HepG2 (cell line): ENCODE data around the gene HOXD1. TPM values are rescaled to one million over a fixed set of nuclear protein-coding genes. Genes with fewer than 3 reads are reported as not detected.

Source experiments
- ATAC-seq: fragments of 200-7000 bp; cut with Tn5 transposase; 3 replicates; pipeline ENCODE4 v1.9.1; 2020; ENCODE audit warnings: mild to moderate bottlenecking, moderate library complexity
- BruUV-seq: library from RNA; stranded (reverse); fragments of 400-500 nt; replicated peaks from 2 replicates; lab custom pipeline; 2021; lab: Mats Ljungman, UMichigan
- CTCF ChIA-PET: fragments of 300-600 bp; formaldehyde crosslinking; extraction: SDS; loops from one replicate; lab custom pipeline; 2021; ENCODE audit warnings: low total read pairs, inconsistent platforms, low intra/inter-chr PET ratio; lab: Yijun Ruan, JAX
- POLR2A ChIA-PET: fragments of 350-600 bp; sonication (Branson Sonifier 250); formaldehyde crosslinking; loops from one replicate; lab custom pipeline; 2020; ENCODE audit warnings: antibody characterized with exemption, inconsistent platforms; lab: Yijun Ruan, JAX
- DNase-seq: peaks from one replicate; pipeline ENCODE4 v3.0.0-alpha.2; 2015; ENCODE audit warnings: low spot score
- FAIRE-seq: peaks from 3 replicates; lab custom pipeline; 2011; peaks lifted over from hg19 to GRCh38; lab: Jason Lieb, UNC
- H2AFZ ChIP-seq: one replicate; pipeline ENCODE4 v1.6.1; 2011; ENCODE audit warnings: low read length, inconsistent platforms
- H3K27ac ChIP-seq: fragments of 300-600 bp; 3 replicates; pipeline ENCODE4 v1.8.0; 2011; ENCODE audit warnings: mixed run types, mild to moderate bottlenecking, mixed read lengths, low read length, inconsistent platforms; ENCODE audit not compliant: insufficient read depth; ENCODE audit errors: extremely low read length
- H3K27me3 ChIP-seq, 2 experiments: fragments of 200-600 bp in 1 of 2; 2 replicates in 1 of 2; 3 replicates in 1 of 2; pipeline versions ENCODE4 v1.6.0 to v1.8.0; 2011; ENCODE audit warnings: low read length in 2 of 2, mild to moderate bottlenecking in 2 of 2, moderate library complexity in 2 of 2, inconsistent platforms in 1 of 2; ENCODE audit not compliant: insufficient read depth in 2 of 2, control insufficient read depth in 1 of 2
- H3K36me3 ChIP-seq, 2 experiments: fragments of 200-600 bp in 1 of 2; replicated peaks in 1 of 2; 2 replicates in 1 of 2; 3 replicates in 1 of 2; pipeline versions ENCODE4 v1.5.1 to v1.8.0; 2011; ENCODE audit warnings: low read length in 2 of 2, inconsistent platforms in 1 of 2; ENCODE audit not compliant: insufficient read depth in 2 of 2, control insufficient read depth in 1 of 2
- H3K4me1 ChIP-seq: 2 replicates; pipeline ENCODE4 v1.5.1; 2012; ENCODE audit warnings: low read length, inconsistent platforms; ENCODE audit not compliant: insufficient read depth
- H3K4me2 ChIP-seq: 2 replicates; pipeline ENCODE4 v1.6.0; 2011; ENCODE audit warnings: low read depth, low read length, inconsistent platforms
- H3K4me3 ChIP-seq, 3 experiments: fragments of 200-600 bp in 1 of 3; sonication (generic), shearing (Covaris generic) in 1 of 3; replicated peaks in 1 of 3; 2 replicates each; pipeline ENCODE4 v1.5.1; 2011 to 2016; ENCODE audit warnings: low read length in 3 of 3, inconsistent platforms in 2 of 3, low read depth in 2 of 3, mild to moderate bottlenecking in 2 of 3, control low read depth in 1 of 3, mixed read lengths in 1 of 3; ENCODE audit not compliant: insufficient read depth in 1 of 3
- H3K79me2 ChIP-seq: one replicate; pipeline ENCODE4 v1.6.1; 2011; ENCODE audit warnings: low read length, inconsistent platforms; ENCODE audit not compliant: insufficient read depth
- H3K9ac ChIP-seq: 2 replicates; pipeline ENCODE4 v1.6.0; 2011; ENCODE audit warnings: mild to moderate bottlenecking, low read depth, low read length, inconsistent platforms; ENCODE audit not compliant: insufficient read depth
- H3K9me3 ChIP-seq: 2 replicates; pipeline ENCODE4 v1.5.1; 2012; ENCODE audit warnings: mild to moderate bottlenecking, low read length
- H4K20me1 ChIP-seq: 2 replicates; pipeline ENCODE4 v1.6.0; 2011; ENCODE audit warnings: inconsistent platforms, mild to moderate bottlenecking, low read length, moderate library complexity; ENCODE audit not compliant: insufficient read depth
- DMTF1 ChIP-seq: sonication (generic); formaldehyde crosslinking; IDR thresholded peaks from 2 replicates; pipeline ENCODE4 v1.4.0; 2020; ENCODE audit warnings: mild to moderate bottlenecking, missing genetic modification reagents
- E2F5 ChIP-seq: sonication (generic); formaldehyde crosslinking; conservative IDR thresholded peaks from 2 replicates; pipeline ENCODE4 v1.4.0; 2020; ENCODE audit warnings: missing genetic modification reagents
- HOXD1 ChIP-seq: sonication (generic); formaldehyde crosslinking; IDR thresholded peaks from 2 replicates; pipeline ENCODE4 v1.5.0; 2020; ENCODE audit warnings: missing genetic modification reagents
- KLF9 ChIP-seq: IDR thresholded peaks from 2 replicates; pipeline ENCODE4 v1.6.1; 2016; ENCODE audit warnings: low read depth
- TRIM24 ChIP-seq: sonication (generic); formaldehyde crosslinking; IDR thresholded peaks from 2 replicates; pipeline ENCODE4 v1.8.0; 2022; ENCODE audit warnings: mild to moderate bottlenecking, missing genetic modification reagents
- ZBTB42 ChIP-seq: sonication (generic); formaldehyde crosslinking; IDR thresholded peaks from 2 replicates; pipeline ENCODE4 v1.5.0; 2020; ENCODE audit warnings: mild to moderate bottlenecking, missing genetic modification reagents
- ZBTB7B ChIP-seq: sonication (generic); formaldehyde crosslinking; IDR thresholded peaks from 2 replicates; pipeline ENCODE4 v1.4.0; 2020; ENCODE audit warnings: missing genetic modification reagents
- ZNF10 ChIP-seq: sonication (generic); formaldehyde crosslinking; IDR thresholded peaks from 2 replicates; pipeline ENCODE4 v1.4.0; 2020; ENCODE audit warnings: mild to moderate bottlenecking, low read depth, missing genetic modification reagents, borderline replicate concordance
- ZNF367 ChIP-seq: sonication (generic); formaldehyde crosslinking; IDR thresholded peaks from 2 replicates; pipeline ENCODE4 v1.4.0; 2020; ENCODE audit warnings: missing genetic modification reagents, borderline replicate concordance
- ZNF646 ChIP-seq: sonication (generic); formaldehyde crosslinking; IDR thresholded peaks from 2 replicates; pipeline ENCODE4 v1.9.0; 2021; ENCODE audit warnings: mild to moderate bottlenecking, missing genetic modification reagents
- ZNF703 ChIP-seq: sonication (generic); formaldehyde crosslinking; IDR thresholded peaks from 2 replicates; pipeline ENCODE4 v1.5.1; 2020; ENCODE audit warnings: missing genetic modification reagents, mild to moderate bottlenecking, moderate library complexity, borderline replicate concordance
- WGBS: methylation state at CpG from one replicate; pipeline ENCODE4 v1.1.6; 2017; ENCODE audit warnings: low lambda C conversion rate; 5-methylcytosine and 5-hydroxymethylcytosine counted together
- in situ Hi-C: cut with HindIII; loops from 2 replicates; pipeline ENCODE4 v1.10.0; 2017; ENCODE audit warnings: low pct_unique_long_range_greater_than_20kb; ENCODE audit not compliant: extremely low pct_ligation_motif_present
- intact Hi-C: fragments of 100-400 bp; cut with micrococcal nuclease; formaldehyde crosslinking; loops from one replicate; pipeline ENCODE4 v1.10.0; 2022; ENCODE audit not compliant: unreplicated experiment
- polyA plus RNA-seq, 8 experiments: library from polyadenylated mRNA; depleted of rRNA in 3 of 8; stranded (reverse) in 7 of 8; unstranded in 1 of 8; fragments of >200 nt; fragmentation: Illumina TruSeq in 4 of 8; extraction: Trizol in 4 of 8; gene quantifications; 2 replicates each; pipeline versions ENCODE4 v1.2.1 to v1.2.3, GENCODE V29; 2011 to 2016; ENCODE audit warnings: low read depth in 4 of 8, missing spikeins in 1 of 8, mixed read lengths in 1 of 8; ENCODE audit not compliant: insufficient read depth in 1 of 8
- total RNA-seq, 5 experiments: library from RNA; depleted of rRNA; stranded (reverse); fragments of >200 nt; fragmentation: Illumina TruSeq; extraction: Trizol; gene quantifications; 2 replicates each; pipeline ENCODE4 v1.2.3, GENCODE V29; 2016; ENCODE audit warnings: low read depth in 1 of 5

Gene HOXD1
- total and polyA plus RNA-seq, 2 of the 13 experiments (the other 11 are each of a cell fraction or from before 2014, with no cell fraction given) = 10.0 to 22.3 TPM

- no peak overlapping the region for H3K9ac ChIP-seq
- intact Hi-C loops = no loop called here
- H2AFZ ChIP-seq = no peak overlapping the region
- ATAC-seq (no peak), FAIRE-seq (no peak), DNase-seq (no peak)
- no peaks in the 10 kb centered on the region for H3K9me3 ChIP-seq
- peaks cover 36% of the 10 kb centered on the region for H3K4me1 ChIP-seq
- in situ Hi-C loops = no loop called here
- TF ChIP-seq HOXD1 (CRISPR knock-in tag) = no peak
- TF ChIP-seq KLF9 (CRISPR knock-in tag) = no peak
- TF ChIP-seq ZBTB42 (CRISPR knock-in tag) = no peak
- no peak for TF ChIP-seq TRIM24 (CRISPR knock-in tag)
- TF ChIP-seq ZNF367 (CRISPR knock-in tag) = no peak
- no peak for TF ChIP-seq E2F5
- no peak for TF ChIP-seq ZNF646 (CRISPR knock-in tag)
- TF ChIP-seq DMTF1 (CRISPR knock-in tag) = no peak
- no peak for TF ChIP-seq ZBTB7B
- no peak for TF ChIP-seq ZNF10 (CRISPR knock-in tag)
- no peak for TF ChIP-seq ZNF703 (CRISPR knock-in tag)
- no peak overlapping the region for H3K27ac ChIP-seq
- H3K4me2 ChIP-seq = no peak overlapping the region
- no peaks in the 10 kb centered on the region for H3K79me2 ChIP-seq
- ChIA-PET POLR2A (no interaction called here), CTCF (no interaction called here)
- H3K27me3 ChIP-seq = peaks cover 12 to 82% of the 10 kb centered on the region in 2 experiments
- BruUV-seq = no TSS peak
- H4K20me1 ChIP-seq = no peaks in the 10 kb centered on the region
- WGBS = 9% methylated on average over 2 of the region's 2 CpGs
- H3K4me3 ChIP-seq = no peak overlapping the region
- H3K36me3 ChIP-seq = no peaks in the 10 kb centered on the region
These were observed 22.2 kb upstream of the HOXD1 start for GRCh38 chr2:176166272-176166671.
